MG63 (cell line): ENCODE results near the gene CMBL. TPM values are rescaled to one million over a fixed set of nuclear protein-coding genes. Genes with fewer than 3 reads are reported as not detected.

Experiments
- DNase-seq: peaks from one replicate; pipeline ENCODE4 v3.0.0-alpha.2; 2020
- H3K27me3 ChIP-seq: fragments of 250-450 bp; sonication (Bioruptor Pico); 2 replicates; pipeline ENCODE4 v1.5.1; 2020; ENCODE audit warnings: mild to moderate bottlenecking, moderate library complexity
- H3K36me3 ChIP-seq: fragments of 250-450 bp; sonication (Bioruptor Pico); 2 replicates; pipeline ENCODE4 v1.5.1; 2020; ENCODE audit warnings: mild to moderate bottlenecking, moderate library complexity
- H3K4me3 ChIP-seq: fragments of 250-450 bp; sonication (Bioruptor Pico); 2 replicates; pipeline ENCODE4 v1.5.1; 2020; ENCODE audit warnings: mild to moderate bottlenecking, moderate library complexity
- H3K9me3 ChIP-seq: fragments of 250-450 bp; sonication (Bioruptor Pico); 2 replicates; pipeline ENCODE4 v1.5.1; 2020; ENCODE audit warnings: mild to moderate bottlenecking, moderate library complexity
- total RNA-seq: library from RNA; depleted of rRNA; stranded (reverse); fragments of >200 nt; shearing (Covaris generic); gene quantifications from 2 replicates; pipeline ENCODE4 v1.2.3, GENCODE V29; 2014; ENCODE audit warnings: low replicate concordance; rRNA removed

CMBL gene
- total RNA-seq, 1 experiment from 2014 or later: 29.1 TPM

- Histone ChIP-seq H3K4me3 (no peak overlapping the region), H3K36me3 (peaks cover 18% of the 10 kb centered on the region), H3K9me3 (no peaks in the 10 kb centered on the region), H3K27me3 (no peaks in the 10 kb centered on the region)
- DNase-seq: no peak
Measured at GRCh38 chr5:10229306-10230048, 78.2 kb downstream of the CMBL start.

DNA sequence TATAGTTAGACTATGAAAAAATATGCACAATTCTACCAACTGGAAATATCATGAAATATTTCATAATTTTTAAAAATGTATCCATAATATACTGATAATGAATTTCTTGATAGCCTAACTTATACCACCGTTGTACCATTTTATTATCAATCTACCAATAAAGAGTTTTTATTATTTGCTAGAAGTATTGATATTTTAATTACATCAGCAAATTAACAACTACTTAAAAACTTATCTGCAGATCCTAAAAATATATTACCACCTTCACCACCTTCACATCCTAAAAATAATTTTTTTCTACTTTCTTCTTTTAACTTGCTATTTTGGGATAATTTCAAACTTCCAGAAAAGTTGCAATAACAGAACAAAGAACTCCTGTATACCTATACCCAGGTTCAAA is 79.4 kb downstream of the CMBL start:
- Histone ChIP-seq H3K27me3 (no peaks in the 10 kb centered on the region), H3K9me3 (no peaks in the 10 kb centered on the region), H3K36me3 (peaks cover 15% of the 10 kb centered on the region), H3K4me3 (no peak overlapping the region)
- DNase-seq: no peak

Other genes with a start within 250 kb of the CMBL start
- 29.8 and 44.9 TPM in 2 replicates for gene ATPSCKMT, start 58.0 kb downstream of the CMBL start, total RNA-seq
- gene CCT5, start 57.6 kb downstream of the CMBL start, total RNA-seq: 976 and 1,634 TPM in 2 replicates
- 67.5 and 72.8 TPM in 2 replicates for gene MARCHF6, start 45.8 kb upstream of the CMBL start, total RNA-seq
- gene ROPN1L, start 134.0 kb upstream of the CMBL start, total RNA-seq: 3.0 and 5.4 TPM in 2 replicates